ENCODE results near the gene BCAS1. TPM values are rescaled to one million over a fixed set of nuclear protein-coding genes. Genes with fewer than 3 reads are reported as not detected.

BCAS1 gene
- total RNA-seq, 1 donor from 2014 or later: 10.7 TPM

DNA sequence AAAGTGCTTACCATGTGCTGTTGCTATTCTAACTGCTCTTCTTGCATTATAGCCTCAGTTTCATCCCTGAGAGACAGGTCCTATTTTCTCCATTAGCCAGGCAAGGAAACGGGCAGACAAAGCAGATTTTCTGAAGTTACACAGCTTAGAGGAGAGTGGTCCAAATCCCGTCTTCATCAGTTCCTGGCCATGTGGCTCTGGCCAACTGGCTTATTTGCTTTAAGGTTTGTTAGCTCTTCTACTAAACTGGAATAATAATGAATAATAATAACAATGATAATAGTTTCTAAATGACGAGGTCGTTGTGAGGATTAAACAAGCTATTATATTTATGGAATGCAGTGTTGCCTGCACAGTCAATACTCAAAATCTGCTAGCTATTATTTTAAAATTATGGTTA lies 35.8 kb upstream of the BCAS1 start:
- H3K36me3 Mint-ChIP-seq: no peaks in the 10 kb centered on the region
- H3K27me3 Mint-ChIP-seq: no peaks in the 10 kb centered on the region
- H3K9me3 Mint-ChIP-seq: peaks cover 6% of the 10 kb centered on the region
- TF ChIP-seq, protein P1, sequence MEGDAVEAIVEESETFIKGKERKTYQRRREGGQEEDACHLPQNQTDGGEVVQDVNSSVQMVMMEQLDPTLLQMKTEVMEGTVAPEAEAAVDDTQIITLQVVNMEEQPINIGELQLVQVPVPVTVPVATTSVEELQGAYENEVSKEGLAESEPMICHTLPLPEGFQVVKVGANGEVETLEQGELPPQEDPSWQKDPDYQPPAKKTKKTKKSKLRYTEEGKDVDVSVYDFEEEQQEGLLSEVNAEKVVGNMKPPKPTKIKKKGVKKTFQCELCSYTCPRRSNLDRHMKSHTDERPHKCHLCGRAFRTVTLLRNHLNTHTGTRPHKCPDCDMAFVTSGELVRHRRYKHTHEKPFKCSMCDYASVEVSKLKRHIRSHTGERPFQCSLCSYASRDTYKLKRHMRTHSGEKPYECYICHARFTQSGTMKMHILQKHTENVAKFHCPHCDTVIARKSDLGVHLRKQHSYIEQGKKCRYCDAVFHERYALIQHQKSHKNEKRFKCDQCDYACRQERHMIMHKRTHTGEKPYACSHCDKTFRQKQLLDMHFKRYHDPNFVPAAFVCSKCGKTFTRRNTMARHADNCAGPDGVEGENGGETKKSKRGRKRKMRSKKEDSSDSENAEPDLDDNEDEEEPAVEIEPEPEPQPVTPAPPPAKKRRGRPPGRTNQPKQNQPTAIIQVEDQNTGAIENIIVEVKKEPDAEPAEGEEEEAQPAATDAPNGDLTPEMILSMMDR (conservative IDR thresholded peaks at IDR 0.05): no peak
- H3K4me1 Mint-ChIP-seq (ENCODE audit: unreplicated experiment): peaks cover 15% of the 10 kb centered on the region
- no peak for DNase-seq (ENCODE audit: extremely low spot score, unreplicated experiment)
- no peak overlapping the region for H3K27ac Mint-ChIP-seq
- no peak overlapping the region for H3K4me3 Mint-ChIP-seq

DNA sequence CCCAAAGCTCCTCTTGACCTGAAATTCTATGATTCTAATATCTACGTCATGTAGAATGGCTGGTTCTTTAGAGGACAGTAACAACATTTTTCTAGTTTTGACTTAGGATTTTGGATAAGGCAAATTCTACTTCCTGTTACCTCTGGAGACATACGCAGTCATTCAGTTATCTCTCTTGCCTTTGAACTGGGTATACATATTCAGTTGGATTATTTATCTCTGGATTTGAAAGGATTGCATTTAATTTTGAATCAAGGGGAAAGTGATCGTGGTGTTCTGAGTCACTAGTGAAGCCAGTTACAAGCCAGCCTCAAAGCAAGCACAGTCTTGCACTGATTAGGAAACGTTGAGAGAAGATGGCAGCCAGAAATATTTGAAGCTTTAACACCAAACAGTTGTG lies 35.3 kb upstream of the BCAS1 start:
- no peaks in the 10 kb centered on the region for H3K36me3 Mint-ChIP-seq
- H3K27ac Mint-ChIP-seq: no peak overlapping the region
- no peak overlapping the region for H3K4me3 Mint-ChIP-seq
- DNase-seq (ENCODE audit: extremely low spot score, unreplicated experiment): no peak
- no peaks in the 10 kb centered on the region for H3K27me3 Mint-ChIP-seq
- TF ChIP-seq, protein P1 (conservative IDR thresholded peaks at IDR 0.05): no peak
- H3K4me1 Mint-ChIP-seq (ENCODE audit: unreplicated experiment): peaks cover 15% of the 10 kb centered on the region
- peaks cover 6% of the 10 kb centered on the region for H3K9me3 Mint-ChIP-seq

GRCh38 chr20:54104781-54105180 lies 34.4 kb upstream of the BCAS1 start:
- H3K27me3 Mint-ChIP-seq: no peaks in the 10 kb centered on the region
- peaks cover 10% of the 10 kb centered on the region for H3K4me1 Mint-ChIP-seq (ENCODE audit: unreplicated experiment)
- TF ChIP-seq, protein P1 (conservative IDR thresholded peaks at IDR 0.05): no peak
- peaks cover 5% of the 10 kb centered on the region for H3K9me3 Mint-ChIP-seq
- H3K27ac Mint-ChIP-seq: no peak overlapping the region
- H3K4me3 Mint-ChIP-seq: no peak overlapping the region
- H3K36me3 Mint-ChIP-seq: no peaks in the 10 kb centered on the region
- DNase-seq (ENCODE audit: extremely low spot score, unreplicated experiment): no peak

GRCh38 chr20:54103762-54104600 lies 33.6 kb upstream of the BCAS1 start:
- Mint-ChIP-seq H3K36me3 (no peaks in the 10 kb centered on the region), H3K27ac (peak overlapping the region; percentile 17), H3K27me3 (no peaks in the 10 kb centered on the region), H3K9me3 (peaks cover 5% of the 10 kb centered on the region), H3K4me1 (ENCODE audit: unreplicated experiment) (peaks cover 10% of the 10 kb centered on the region), H3K4me3 (no peak overlapping the region)
- no peak for DNase-seq (ENCODE audit: extremely low spot score, unreplicated experiment)
- TF ChIP-seq, protein P1 (conservative IDR thresholded peaks at IDR 0.05): no peak

- Mint-ChIP-seq H3K4me1 (ENCODE audit: unreplicated experiment) (peaks cover 10% of the 10 kb centered on the region), H3K9me3 (peaks cover 5% of the 10 kb centered on the region), H3K36me3 (no peaks in the 10 kb centered on the region), H3K27me3 (no peaks in the 10 kb centered on the region), H3K4me3 (no peak overlapping the region), H3K27ac (no peak overlapping the region)
- TF ChIP-seq, protein P1 (conservative IDR thresholded peaks at IDR 0.05): peak; percentile 89
- peak; percentile 75 for DNase-seq (ENCODE audit: extremely low spot score, unreplicated experiment)
Measured at GRCh38 chr20:54103067-54103761, 32.8 kb upstream of the BCAS1 start.
